ENCODE results near the gene FAF1. TPM values are rescaled to one million over a fixed set of nuclear protein-coding genes. Genes with fewer than 3 reads are reported as not detected.

FAF1 gene
- total RNA-seq, 1 experiment from 2014 or later, result 78.7 TPM

DNA sequence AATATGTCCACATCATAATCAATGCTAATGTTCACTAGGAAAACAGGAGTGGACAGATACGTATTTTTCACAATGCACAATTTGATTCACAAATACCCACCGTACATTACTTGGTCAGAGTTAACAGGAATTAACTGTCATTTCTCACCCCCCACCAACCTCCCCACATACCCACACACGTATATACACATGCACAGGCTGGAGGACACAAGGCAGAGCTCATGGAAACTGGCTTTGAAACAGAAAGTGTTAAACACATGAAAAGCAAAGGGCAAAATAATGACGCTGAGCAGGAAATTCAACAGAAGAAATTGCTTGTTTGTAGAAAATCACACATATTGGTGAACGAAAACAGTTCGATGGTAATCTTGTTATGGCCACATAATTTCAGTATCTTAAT lies 348.4 kb downstream of the FAF1 start:
- intact Hi-C loops (cut with micrococcal nuclease; ENCODE audit: unreplicated experiment), result no loop called here
- H3K27ac Mint-ChIP-seq (ENCODE audit: unreplicated experiment), result no peak overlapping the region
- no TSS peak for BruUV-seq (replicated peaks)

GRCh38 chr1:50610563-50610962 lies 349.5 kb downstream of the FAF1 start:
- Mint-ChIP-seq H3K4me1 (ENCODE audit: low read depth, unreplicated experiment) (no peaks in the 10 kb centered on the region), H3K9me3 (ENCODE audit: unreplicated experiment) (no peaks in the 10 kb centered on the region), H3K4me3 (ENCODE audit: unreplicated experiment) (no peak overlapping the region), H3K27me3 (ENCODE audit: insufficient read depth, unreplicated experiment) (no peaks in the 10 kb centered on the region), H3K36me3 (ENCODE audit: insufficient read depth, unreplicated experiment) (no peaks in the 10 kb centered on the region), H3K27ac (ENCODE audit: unreplicated experiment) (no peak overlapping the region)
- H3K4me3 ChIP-seq (ENCODE audit: low read depth, low read length), result no peak overlapping the region
- H3K4me1 ChIP-seq, result no peaks in the 10 kb centered on the region
- H3K27me3 ChIP-seq (replicated peaks; ENCODE audit: control insufficient read depth, insufficient read depth, low read length), result no peaks in the 10 kb centered on the region
- BruUV-seq (replicated peaks), result no TSS peak
- intact Hi-C loops (cut with micrococcal nuclease; ENCODE audit: unreplicated experiment), result no loop called here
- ChIA-PET POLR2A (no interaction called here), CTCF (interaction anchor here (1.1 kb wide), 1 partner anchor 239 kb away, joined by 3 read pairs; no protein-coding TSS in a partner anchor)
- H3K36me3 ChIP-seq (ENCODE audit: control insufficient read depth, insufficient read depth, low read length), result no peaks in the 10 kb centered on the region
- no peak for DNase-seq
- no peaks in the 10 kb centered on the region for H3K9me3 ChIP-seq
- TF ChIP-seq, protein P1, sequence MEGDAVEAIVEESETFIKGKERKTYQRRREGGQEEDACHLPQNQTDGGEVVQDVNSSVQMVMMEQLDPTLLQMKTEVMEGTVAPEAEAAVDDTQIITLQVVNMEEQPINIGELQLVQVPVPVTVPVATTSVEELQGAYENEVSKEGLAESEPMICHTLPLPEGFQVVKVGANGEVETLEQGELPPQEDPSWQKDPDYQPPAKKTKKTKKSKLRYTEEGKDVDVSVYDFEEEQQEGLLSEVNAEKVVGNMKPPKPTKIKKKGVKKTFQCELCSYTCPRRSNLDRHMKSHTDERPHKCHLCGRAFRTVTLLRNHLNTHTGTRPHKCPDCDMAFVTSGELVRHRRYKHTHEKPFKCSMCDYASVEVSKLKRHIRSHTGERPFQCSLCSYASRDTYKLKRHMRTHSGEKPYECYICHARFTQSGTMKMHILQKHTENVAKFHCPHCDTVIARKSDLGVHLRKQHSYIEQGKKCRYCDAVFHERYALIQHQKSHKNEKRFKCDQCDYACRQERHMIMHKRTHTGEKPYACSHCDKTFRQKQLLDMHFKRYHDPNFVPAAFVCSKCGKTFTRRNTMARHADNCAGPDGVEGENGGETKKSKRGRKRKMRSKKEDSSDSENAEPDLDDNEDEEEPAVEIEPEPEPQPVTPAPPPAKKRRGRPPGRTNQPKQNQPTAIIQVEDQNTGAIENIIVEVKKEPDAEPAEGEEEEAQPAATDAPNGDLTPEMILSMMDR (IDR thresholded peaks at IDR 0.05; ENCODE audit: insufficient read depth in 1 of 2, low read depth in 1 of 2, low read length in 1 of 2, severe bottlenecking in 1 of 2, unreplicated experiment in 1 of 2), result no peak

More for the DNA sequence above, 348.4 kb downstream of the FAF1 start:
- ChIA-PET CTCF (interaction anchor here (1.1 kb wide), 1 partner anchor 240 kb away, joined by 3 read pairs; no protein-coding TSS in a partner anchor), POLR2A (no interaction called here)
- Histone ChIP-seq H3K36me3 (ENCODE audit: control insufficient read depth, insufficient read depth, low read length) (no peaks in the 10 kb centered on the region), H3K4me3 (ENCODE audit: low read depth, low read length) (no peak overlapping the region), H3K9me3 (no peaks in the 10 kb centered on the region), H3K4me1 (no peaks in the 10 kb centered on the region), H3K27me3 (replicated peaks; ENCODE audit: control insufficient read depth, insufficient read depth, low read length) (no peaks in the 10 kb centered on the region)
- no peak for DNase-seq
- TF ChIP-seq, protein P1 (IDR thresholded peaks at IDR 0.05; ENCODE audit: insufficient read depth in 1 of 2, low read depth in 1 of 2, low read length in 1 of 2, severe bottlenecking in 1 of 2, unreplicated experiment in 1 of 2), result no peak
- no peak overlapping the region for H3K4me3 Mint-ChIP-seq (ENCODE audit: unreplicated experiment)
- no peaks in the 10 kb centered on the region for H3K36me3 Mint-ChIP-seq (ENCODE audit: insufficient read depth, unreplicated experiment)
- H3K27me3 Mint-ChIP-seq (ENCODE audit: insufficient read depth, unreplicated experiment), result no peaks in the 10 kb centered on the region
- H3K9me3 Mint-ChIP-seq (ENCODE audit: unreplicated experiment), result no peaks in the 10 kb centered on the region
- no peaks in the 10 kb centered on the region for H3K4me1 Mint-ChIP-seq (ENCODE audit: low read depth, unreplicated experiment)

DNA sequence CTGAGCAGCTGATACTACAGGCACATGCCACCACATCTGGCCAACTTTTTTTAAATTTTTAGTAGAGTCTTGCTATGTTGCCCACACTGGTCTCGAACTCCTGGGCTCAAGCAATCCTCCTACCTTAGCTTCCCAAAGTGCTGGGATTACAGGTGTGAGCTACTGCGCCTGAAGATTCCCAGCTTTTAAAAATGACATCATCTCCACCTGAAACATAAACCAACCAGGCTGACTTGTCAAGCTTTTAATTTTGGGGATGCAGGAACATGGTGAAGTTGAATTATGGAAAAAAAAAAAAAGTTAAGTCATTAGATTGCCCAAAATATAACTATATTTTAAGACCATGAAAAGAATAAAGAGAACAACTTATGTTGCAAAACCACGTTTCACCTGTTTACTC lies 350.6 kb downstream of the FAF1 start:
- Histone ChIP-seq H3K36me3 (ENCODE audit: control insufficient read depth, insufficient read depth, low read length) (no peaks in the 10 kb centered on the region), H3K9me3 (no peaks in the 10 kb centered on the region), H3K27me3 (replicated peaks; ENCODE audit: control insufficient read depth, insufficient read depth, low read length) (no peaks in the 10 kb centered on the region), H3K4me1 (no peaks in the 10 kb centered on the region), H3K4me3 (ENCODE audit: low read depth, low read length) (no peak overlapping the region)
- no peak for DNase-seq
- intact Hi-C loops (cut with micrococcal nuclease; ENCODE audit: unreplicated experiment), result no loop called here
- TF ChIP-seq, protein P1 (IDR thresholded peaks at IDR 0.05; ENCODE audit: insufficient read depth in 1 of 2, low read depth in 1 of 2, low read length in 1 of 2, severe bottlenecking in 1 of 2, unreplicated experiment in 1 of 2), result no peak
- no peaks in the 10 kb centered on the region for H3K9me3 Mint-ChIP-seq (ENCODE audit: unreplicated experiment)
- H3K36me3 Mint-ChIP-seq (ENCODE audit: insufficient read depth, unreplicated experiment), result no peaks in the 10 kb centered on the region
- no TSS peak for BruUV-seq (replicated peaks)
- H3K4me3 Mint-ChIP-seq (ENCODE audit: unreplicated experiment), result no peak overlapping the region
- no peaks in the 10 kb centered on the region for H3K27me3 Mint-ChIP-seq (ENCODE audit: insufficient read depth, unreplicated experiment)
- H3K27ac Mint-ChIP-seq (ENCODE audit: unreplicated experiment), result no peak overlapping the region
- POLR2A ChIA-PET, result no interaction called here
- CTCF ChIA-PET, result no interaction called here
- no peaks in the 10 kb centered on the region for H3K4me1 Mint-ChIP-seq (ENCODE audit: low read depth, unreplicated experiment)
